Measurements from ENCODE around the gene METTL22. TPM values are rescaled to one million over a fixed set of nuclear protein-coding genes. Genes with fewer than 3 reads are reported as not detected.

The METTL22 gene, protein sequence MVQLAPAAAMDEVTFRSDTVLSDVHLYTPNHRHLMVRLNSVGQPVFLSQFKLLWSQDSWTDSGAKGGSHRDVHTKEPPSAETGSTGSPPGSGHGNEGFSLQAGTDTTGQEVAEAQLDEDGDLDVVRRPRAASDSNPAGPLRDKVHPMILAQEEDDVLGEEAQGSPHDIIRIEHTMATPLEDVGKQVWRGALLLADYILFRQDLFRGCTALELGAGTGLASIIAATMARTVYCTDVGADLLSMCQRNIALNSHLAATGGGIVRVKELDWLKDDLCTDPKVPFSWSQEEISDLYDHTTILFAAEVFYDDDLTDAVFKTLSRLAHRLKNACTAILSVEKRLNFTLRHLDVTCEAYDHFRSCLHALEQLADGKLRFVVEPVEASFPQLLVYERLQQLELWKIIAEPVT
- 29.3 TPM for total RNA-seq
- long read RNA-seq, full-length matches to known transcripts, result 12 of 20 reads
- long read RNA-seq, partial matches to known transcripts, result 3 of 20 reads
- long read RNA-seq, other reads (novel, unspliced or antisense), result 5 of 20 reads

DNA sequence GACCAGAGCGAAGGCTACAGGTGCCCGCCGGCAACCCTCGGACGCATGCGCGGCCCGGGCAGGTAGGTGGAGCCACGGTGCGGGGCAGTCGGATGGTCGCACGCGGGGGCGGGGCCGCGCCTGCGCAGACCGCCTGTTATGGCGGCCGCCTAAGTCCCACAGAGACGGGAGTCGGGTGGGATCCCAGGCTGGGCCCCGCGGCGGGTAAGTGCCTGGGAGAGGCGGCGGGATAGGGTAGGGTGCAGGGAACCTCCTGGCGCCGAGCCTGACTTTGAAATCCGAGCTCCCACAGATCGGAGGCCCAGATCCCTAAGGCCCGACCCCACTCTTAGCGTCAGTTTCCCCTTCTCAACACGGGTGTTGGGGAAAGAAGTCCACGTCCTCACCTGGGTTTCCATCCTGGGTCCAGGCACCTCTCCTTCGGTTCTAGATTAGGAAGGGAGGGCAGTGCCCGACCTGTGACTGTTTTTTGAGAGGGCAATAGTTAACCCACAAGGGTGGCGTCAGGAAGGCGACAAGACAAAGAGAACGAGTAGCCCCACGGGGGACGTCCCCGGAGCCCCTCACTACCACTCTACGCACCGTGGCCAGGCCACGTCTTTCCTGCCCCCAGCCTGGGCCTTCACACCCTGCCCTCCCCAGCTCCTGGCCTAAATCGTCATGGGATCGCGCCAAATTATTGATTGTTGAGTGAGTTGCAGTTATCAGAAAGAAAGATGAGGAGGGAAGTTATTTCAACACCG, at the start of gene METTL22:
METTL22 (plus strand) TSS at position 127 of the 743 bp plus-strand sequence. CDS start 3,968 bp downstream, outside the sequence.
- DNase-seq (ENCODE audit: missing footprints) (peak; percentile 97), ATAC-seq (peak; percentile 99)
- intact Hi-C loops (cut with DNase I), result loop anchor here (10.0 kb wide), 1 partner anchor 47 kb away; no protein-coding TSS in a partner anchor

DNA sequence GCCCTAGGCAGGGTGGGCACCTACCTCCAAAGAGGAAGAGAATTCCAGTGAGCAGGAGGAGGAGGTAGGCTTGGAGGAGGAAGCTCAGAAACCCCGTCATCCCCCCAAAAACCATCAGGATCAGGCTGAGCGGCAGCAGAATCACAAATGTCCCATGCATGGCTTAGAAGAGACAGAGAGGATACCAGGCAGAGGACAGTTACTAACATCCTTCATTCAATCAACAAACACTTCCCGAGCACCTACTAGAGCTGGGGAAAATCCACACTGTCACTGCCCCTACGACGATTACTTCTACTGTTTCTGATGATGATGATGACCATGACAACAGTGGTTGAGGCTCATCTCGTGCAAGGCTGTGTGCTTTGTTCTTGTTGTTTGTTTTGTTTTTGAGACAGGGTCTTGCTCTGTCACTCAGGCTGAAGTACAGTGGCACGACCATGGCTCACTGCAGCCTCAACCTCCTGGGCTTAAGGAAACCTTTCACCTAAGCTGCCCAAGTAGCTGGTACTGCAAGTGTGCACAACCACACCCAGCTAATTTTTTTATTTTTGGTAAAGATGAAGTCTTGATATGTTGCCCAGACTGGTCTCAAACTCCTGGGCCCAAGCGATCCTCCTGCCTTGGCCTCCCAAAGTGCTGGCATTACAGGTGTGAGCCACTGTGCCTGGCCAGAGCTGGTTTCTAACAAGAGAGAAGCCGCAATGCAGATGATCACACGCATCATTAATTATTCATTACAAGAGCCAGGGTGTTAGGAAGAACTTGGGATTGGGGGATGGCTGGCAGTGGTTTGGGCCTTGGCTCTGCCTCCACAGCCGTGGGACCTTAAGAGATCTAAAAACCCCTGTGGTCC, 49.2 kb upstream of the METTL22 start:
- DNase-seq (ENCODE audit: missing footprints) (no peak), ATAC-seq (no peak)
- intact Hi-C loops (cut with DNase I), result loop anchor here (10.0 kb wide), 1 partner anchor 53 kb away; the partner anchor contains the start of gene METTL22

DNA sequence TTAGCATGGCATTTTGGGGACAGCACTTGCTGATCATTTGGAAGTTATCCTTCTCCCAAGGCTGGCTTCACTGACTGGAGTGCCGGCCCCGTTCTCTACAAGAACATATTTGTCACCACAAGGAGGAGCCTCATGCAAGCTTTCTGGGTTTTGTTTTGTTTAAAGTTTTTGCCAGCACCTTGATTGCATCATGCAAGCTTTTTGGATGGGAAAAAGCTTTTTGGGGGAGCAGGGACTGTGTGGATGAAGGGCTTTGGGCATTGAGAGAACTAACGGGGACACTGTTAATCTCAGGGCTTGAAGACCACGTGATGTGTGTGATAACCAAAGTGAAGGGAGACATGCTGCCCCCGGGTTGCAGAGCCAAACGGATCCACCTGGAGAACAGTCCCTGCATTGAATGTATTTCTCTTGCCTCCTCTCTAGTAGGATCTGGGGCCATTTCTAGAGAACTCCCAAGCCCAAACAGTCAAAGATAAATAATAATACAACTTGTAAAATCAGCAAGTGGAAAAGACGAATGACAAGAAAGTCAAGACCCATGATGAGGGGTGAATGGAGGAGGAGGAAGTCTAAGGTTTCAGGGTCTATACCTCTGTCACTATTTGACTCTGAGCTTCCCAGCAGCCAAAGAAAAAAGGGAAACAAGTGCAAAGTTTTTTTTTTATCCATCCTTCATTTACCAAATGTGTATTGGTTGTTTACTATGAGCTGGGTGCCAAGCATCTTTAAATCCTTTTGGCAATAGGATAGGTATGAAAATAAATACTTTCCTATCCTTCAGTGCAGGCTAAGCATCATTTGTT, 48.4 kb upstream of the METTL22 start:
- intact Hi-C loops (cut with DNase I), result loop anchor here (10.0 kb wide), 1 partner anchor 52 kb away; the partner anchor contains the start of gene METTL22
- ATAC-seq, result no peak
- DNase-seq (ENCODE audit: missing footprints), result no peak

DNA sequence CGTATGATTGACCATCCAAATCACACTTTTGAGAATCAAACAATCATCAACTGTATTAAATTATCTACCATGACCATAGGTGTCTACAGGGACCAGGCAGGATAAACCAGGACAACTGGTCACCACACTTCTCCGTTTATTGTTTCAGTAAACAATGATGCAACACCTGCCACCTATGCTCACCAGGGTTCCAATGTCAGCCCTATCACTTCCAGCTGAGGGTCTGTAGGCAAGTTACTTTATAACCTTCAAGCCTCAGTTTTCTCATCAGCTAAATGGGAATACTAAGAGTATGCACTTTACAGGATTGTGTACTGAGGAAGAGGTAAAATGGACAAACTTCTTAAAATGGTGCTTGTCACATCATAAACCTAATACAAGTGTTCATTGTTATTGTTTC, 46.1 kb upstream of the METTL22 start:
- DNase-seq (ENCODE audit: missing footprints) (no peak), ATAC-seq (no peak)
- intact Hi-C loops (cut with DNase I), result loop anchor here (10.0 kb wide), 1 partner anchor 49 kb away; the partner anchor contains the start of gene METTL22

DNA sequence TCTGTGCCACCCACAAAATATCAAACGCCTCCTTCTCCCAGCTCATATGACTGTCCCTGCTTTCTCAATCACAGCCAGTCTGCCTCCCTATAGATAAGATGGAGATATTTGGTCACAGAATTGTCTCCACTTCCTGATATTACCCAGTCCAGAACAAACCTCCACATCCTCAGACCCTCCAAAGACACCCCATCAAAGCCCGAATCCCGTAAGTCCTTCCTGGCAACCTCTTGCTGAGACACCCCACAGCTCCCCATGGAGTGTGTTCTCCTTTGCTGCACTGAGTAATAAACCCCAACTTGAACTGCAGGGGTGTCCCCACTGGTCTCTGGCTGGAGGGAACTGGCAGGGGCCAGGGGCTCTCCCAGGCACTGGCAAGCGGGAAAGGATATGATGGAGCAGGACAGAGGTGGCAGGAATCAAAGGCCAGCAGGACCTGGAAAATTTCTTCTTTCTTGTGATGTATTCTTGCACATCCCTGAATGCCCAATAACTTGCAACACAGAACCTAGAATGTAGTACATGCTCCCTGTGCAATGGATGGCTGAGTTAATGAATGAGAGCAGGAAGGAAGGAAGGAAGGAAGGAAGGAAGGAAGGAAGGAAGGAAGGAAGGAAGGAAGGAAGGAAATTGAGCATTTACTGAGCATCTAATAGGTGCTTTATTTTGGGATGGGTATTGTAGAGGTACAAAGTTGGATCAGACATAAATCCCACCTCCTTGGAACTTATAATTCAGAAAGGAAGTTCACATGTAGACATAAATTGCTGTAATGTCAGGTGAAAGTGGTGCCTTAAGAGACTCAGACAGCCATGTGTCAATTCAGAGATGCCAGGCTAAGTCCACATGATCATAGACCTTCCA, 45.1 kb upstream of the METTL22 start:
- DNase-seq (ENCODE audit: missing footprints) (no peak), ATAC-seq (no peak)
- intact Hi-C loops (cut with DNase I), result loop anchor here (10.0 kb wide), 1 partner anchor 48 kb away; the partner anchor contains the start of gene METTL22

DNA sequence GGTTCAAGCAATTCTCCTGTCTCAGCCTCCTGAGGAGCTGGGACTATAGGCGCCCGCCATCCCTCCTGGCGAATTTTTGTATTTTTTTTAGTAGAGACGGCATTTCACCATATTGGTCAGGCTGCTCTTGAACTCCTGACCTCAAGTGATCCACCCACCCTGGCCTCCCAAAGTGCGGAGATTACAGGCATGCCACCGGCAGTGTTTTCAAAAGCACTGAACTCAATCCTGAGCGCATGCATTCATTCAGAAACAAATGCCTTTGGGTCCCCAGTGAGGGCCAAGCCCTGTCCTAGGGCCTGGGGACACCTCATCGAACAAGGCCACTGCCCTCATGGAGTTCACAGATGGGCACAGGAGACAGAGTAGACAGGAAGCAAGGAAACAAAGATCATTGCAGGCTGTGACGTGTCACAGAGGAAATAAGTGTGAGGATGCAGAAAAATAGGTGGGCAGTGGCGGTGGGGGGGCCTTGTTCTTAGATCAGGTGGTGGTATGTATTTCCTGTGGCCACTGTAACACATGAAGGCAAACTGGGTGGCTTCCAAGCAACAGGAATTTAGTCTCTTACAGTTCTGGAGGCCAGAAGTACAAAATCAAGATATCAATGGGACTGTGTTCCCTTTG, 43.7 kb upstream of the METTL22 start:
- intact Hi-C loops (cut with DNase I), result loop anchor here (10.0 kb wide), 1 partner anchor 47 kb away; the partner anchor contains the start of gene METTL22
- ATAC-seq, result no peak
- DNase-seq (ENCODE audit: missing footprints), result no peak

DNA sequence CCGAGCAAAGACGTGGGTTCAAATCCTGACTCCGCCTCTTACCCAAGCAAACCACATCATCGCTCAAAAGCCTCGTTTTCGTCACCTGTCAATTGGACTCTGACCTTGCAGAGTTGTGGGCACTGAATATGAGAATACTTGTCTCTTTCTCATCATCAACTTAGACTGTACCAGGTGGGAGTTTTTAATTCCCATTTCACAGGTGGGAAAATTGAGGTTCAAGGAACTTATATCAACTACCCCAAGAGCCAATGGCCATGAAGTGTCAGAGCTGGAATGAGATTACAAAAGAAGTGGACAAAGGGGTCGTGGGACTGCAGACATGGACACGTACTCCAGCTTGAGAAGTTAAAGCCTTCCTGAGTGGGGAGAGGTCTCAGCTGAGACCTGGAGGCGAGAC, 41.9 kb upstream of the METTL22 start:
- intact Hi-C loops (cut with DNase I), result loop anchor here (10.0 kb wide), 1 partner anchor 45 kb away; the partner anchor contains the start of gene METTL22
- DNase-seq (ENCODE audit: missing footprints) (no peak), ATAC-seq (no peak)

DNA sequence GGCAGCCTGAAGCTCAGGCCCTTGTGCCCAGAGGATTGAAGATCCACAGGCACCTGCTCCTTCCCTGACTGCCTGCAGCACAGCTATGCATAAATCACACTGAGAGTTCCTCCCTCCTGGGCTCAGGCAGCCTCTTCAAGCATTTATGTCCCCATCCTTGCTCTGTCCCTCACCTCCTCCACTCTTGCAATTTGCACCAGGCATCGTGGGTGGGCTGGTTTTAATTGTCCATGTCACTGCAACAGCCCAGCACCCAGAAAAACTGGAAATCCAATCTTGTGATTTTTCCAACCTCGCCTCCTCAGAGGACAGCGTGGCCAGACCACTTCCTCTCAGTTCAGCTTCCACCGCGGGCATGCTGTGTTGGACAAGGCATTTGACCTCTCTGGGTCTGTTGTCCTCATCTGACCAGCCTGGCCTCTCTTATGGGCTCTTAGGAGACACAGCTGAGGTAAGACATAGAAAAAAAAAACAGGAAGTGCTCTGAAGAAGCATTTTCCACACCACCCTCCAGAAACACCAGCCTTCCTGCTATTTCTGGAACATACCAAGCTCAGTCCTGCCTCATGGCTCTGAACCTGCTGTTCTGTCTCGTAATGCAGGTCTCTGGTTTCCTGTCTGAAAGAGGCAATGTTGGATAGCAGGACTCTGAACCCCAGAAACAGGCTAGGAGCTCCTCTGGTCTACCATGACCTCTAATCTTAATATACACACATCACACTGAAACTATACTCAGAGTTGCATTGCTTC, 39.5 kb upstream of the METTL22 start:
- ATAC-seq, result peak; percentile 59
- no peak for DNase-seq (ENCODE audit: missing footprints)
- intact Hi-C loops (cut with DNase I), result no loop called here

DNA sequence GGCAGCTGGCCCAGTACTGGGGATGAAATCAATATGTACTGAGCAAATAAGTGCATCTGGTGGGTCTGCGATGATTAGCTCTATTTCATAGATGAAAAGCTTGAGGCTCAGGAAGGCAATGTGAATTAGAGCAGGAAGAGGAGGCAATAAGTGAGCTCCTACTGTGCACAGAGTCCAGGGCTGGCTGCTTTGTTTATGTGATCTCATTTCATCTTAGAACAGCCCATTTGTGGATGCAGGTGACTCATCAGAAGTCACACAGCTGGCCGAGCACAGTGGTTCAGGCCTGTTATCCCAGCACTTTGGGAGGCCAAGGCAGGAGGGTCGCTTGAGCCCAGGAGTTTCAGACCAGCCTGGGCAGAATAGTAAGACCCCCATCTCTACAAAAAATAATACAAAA, 38.3 kb upstream of the METTL22 start:
- intact Hi-C loops (cut with DNase I), result no loop called here
- ATAC-seq (no peak), DNase-seq (ENCODE audit: missing footprints) (no peak)

DNA sequence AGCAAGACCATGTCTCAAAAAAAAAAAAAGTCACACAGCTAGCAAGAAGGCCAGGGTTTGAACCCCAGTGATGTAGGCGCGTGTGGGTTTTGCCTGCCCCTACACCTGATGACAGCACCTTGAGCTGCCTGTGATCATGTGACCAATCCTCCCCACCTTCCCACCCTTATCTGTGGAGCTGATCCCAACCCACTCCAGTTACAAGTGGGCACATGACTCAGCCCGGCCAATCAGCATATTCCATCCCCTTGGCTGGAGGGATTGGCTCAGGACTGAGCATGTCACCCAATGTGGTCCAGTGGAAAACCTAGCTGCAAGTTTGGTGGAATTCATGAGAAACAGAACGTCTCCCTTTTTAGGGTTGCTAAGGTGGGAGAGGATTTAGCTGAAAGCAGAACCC, 37.8 kb upstream of the METTL22 start:
- ATAC-seq, result no peak

DNA sequence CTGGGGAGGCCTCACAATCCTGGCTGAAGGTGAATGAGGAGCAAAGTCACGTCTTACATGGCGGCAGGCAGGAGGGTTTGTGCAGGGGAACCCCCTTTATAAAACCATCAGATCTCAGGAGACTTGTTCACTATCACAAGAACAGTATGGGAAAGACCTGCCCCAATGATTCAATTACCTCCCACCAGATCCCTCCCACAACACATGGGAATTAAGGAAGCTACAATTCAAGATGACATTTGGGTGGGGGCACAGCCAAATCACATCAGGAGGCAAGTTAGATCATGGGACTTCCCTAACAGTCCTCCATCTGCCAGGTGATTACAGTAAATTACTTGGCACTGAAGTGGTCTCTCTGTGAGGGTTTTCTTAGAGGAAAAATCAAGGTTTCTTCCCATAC, 36.5 kb upstream of the METTL22 start:
- ATAC-seq (no peak), DNase-seq (ENCODE audit: missing footprints) (no peak)
- intact Hi-C loops (cut with DNase I), result no loop called here

More for the DNA sequence above, 37.8 kb upstream of the METTL22 start:
- DNase-seq (ENCODE audit: missing footprints), result no peak
- intact Hi-C loops (cut with DNase I), result no loop called here

DNA sequence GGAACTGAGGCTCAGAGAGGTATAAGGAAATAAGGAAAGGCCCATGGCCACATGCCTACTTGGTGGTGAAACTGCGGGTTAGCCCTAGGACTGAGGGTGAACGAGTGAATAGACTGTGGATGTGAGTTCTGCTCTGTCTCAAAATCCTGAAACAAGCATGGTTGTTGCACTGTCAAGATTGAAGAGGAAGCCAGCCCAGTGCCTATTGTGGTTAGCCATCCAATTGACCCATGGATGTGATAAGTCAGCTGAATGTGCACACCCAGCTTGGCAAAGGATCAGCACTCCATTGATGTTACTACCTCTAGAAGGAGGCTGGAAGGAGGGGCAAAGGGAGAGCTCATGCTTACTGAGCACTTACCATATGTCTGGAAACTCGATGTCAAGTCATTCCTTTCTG, 35.6 kb upstream of the METTL22 start:
- ATAC-seq, result no peak
- no peak for DNase-seq (ENCODE audit: missing footprints)
- intact Hi-C loops (cut with DNase I), result no loop called here

DNA sequence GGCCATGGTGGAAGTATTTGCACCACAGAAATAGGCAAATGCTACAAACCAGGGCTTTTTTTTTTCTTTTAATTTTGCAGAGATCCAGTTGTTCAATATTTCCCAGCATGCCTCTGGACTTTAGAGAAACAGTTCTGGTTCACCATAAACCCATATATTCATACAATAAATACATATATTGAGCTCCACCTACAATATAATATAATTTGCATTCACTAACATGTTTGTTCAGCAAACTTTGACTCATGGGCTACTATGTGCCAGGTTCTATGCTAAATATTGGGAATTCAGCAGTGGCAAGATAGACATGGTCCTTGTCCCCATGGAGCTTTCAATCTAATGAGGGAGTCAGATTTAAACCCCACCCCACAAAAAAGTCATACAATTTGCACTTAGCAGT, 34.4 kb upstream of the METTL22 start:
- no peak for ATAC-seq
- intact Hi-C loops (cut with DNase I), result no loop called here
- no peak for DNase-seq (ENCODE audit: missing footprints)

DNA sequence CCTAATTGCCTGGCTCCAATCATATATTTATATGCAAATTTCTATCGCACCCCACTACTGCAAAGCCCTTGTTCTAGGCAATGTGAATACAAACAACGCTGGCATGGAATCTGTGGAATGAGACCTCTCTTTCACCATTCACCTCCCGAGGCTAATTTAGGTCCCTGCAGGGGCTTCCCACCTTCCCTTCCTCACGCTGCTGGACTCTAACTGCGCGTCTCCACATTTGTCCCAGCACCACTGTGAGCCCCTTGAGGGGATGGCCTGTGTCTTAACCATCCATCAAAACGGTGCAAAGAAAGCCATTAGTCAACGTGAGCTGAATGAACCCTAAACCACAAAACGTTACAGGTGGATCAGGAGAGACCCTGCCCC, 32.8 kb upstream of the METTL22 start:
- DNase-seq (ENCODE audit: missing footprints), result no peak
- intact Hi-C loops (cut with DNase I), result no loop called here
- ATAC-seq, result no peak

DNA sequence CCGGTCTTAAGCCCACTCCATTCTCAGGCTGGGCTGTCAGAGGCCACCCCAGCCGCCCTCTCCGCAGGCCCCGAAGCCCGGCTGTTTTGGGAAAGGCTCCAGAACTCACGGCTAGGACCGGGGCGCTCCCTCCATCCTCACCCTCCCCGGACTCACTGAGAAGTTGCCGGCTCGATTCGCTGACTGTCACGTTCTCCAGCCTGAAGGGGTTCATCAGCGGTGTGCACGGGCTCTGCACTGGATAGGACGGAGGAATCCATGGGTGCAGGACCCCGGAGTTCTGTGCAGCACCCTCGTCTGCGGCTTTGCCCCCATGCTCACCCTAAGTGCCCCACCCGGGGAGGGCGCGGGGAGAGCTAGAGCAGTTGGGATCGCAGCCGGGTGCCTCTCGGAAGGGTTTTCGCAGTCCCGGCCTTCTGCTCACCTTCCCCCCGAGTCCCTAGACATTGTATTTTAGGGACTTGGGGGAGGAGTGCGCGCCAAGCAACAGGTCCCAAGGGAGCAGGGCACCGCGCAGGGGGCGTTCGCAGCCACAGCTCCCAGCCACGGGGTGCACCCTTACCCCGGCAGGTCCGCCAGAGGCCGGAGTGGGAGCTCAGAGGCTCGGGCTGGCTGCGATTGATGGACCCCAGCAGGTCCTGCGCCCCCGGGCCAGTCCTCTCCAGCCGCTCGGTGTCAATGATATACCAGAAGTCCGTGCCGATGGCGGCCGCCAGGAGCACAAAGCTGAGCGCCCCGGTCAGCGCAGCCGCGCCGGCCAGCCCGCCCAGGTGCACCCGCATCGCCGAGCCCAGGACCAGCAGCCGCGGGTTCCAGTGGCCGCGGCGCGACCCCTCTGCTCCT, 32.2 kb upstream of the METTL22 start:
- DNase-seq (ENCODE audit: missing footprints), result no peak
- ATAC-seq, result no peak
- intact Hi-C loops (cut with DNase I), result no loop called here
